Fibroblast of lung (primary cell): ENCODE results near the gene ENTPD6. TPM values are rescaled to one million over a fixed set of nuclear protein-coding genes. Genes with fewer than 3 reads are reported as not detected.

Source experiments
- DNase-seq, 2 donors: peaks; one replicate each; pipeline versions ENCODE4 v3.0.0 to v3.0.0-alpha.2; 2010; ENCODE audit warnings: low read depth in 2 of 2
- H2AFZ ChIP-seq: 2 replicates; pipeline ENCODE4 v1.5.1; 2012; ENCODE audit warnings: low read length, control low read depth, inconsistent platforms
- H3K27ac ChIP-seq: 2 replicates; pipeline ENCODE4 v1.5.1; 2011; ENCODE audit warnings: low read length, control low read depth; ENCODE audit not compliant: insufficient read depth
- H3K27me3 ChIP-seq: 2 replicates; pipeline ENCODE4 v1.5.1; 2011; ENCODE audit warnings: mild to moderate bottlenecking, low read length; ENCODE audit not compliant: control insufficient read depth, insufficient read depth
- H3K36me3 ChIP-seq: 2 replicates; pipeline ENCODE4 v1.5.1; 2011; ENCODE audit warnings: low read length; ENCODE audit not compliant: control insufficient read depth, insufficient read depth
- H3K4me1 ChIP-seq: 2 replicates; pipeline ENCODE4 v1.5.1; 2011; ENCODE audit warnings: low read length; ENCODE audit not compliant: control insufficient read depth, insufficient read depth; ENCODE audit errors: extremely low read depth
- H3K4me2 ChIP-seq: 2 replicates; pipeline ENCODE4 v1.5.1; 2011; ENCODE audit warnings: low read length, control low read depth; ENCODE audit not compliant: insufficient read depth; ENCODE audit errors: extremely low read depth
- H3K4me3 ChIP-seq, 4 experiments: fragments of 200-600 bp in 1 of 4; sonication (generic) in 1 of 4; replicated peaks in 1 of 4; 2 replicates each; pipeline ENCODE4 v1.5.1; 2011 to 2016; ENCODE audit warnings: low read length in 4 of 4, low read depth in 3 of 4, mild to moderate bottlenecking in 3 of 4, control low read depth in 2 of 4, inconsistent platforms in 1 of 4, mixed read lengths in 1 of 4; ENCODE audit not compliant: insufficient read depth in 1 of 4; ENCODE audit errors: control extremely low read depth in 1 of 4
- H3K79me2 ChIP-seq: 2 replicates; pipeline ENCODE4 v1.5.1; 2012; ENCODE audit warnings: mild to moderate bottlenecking, low read length, inconsistent platforms; ENCODE audit not compliant: control insufficient read depth, insufficient read depth
- H3K9ac ChIP-seq: 2 replicates; pipeline ENCODE4 v1.5.1; 2011; ENCODE audit warnings: mild to moderate bottlenecking, low read length, control low read depth; ENCODE audit not compliant: insufficient read depth
- H3K9me3 ChIP-seq: 2 replicates; pipeline ENCODE4 v1.5.1; 2012; ENCODE audit warnings: low read depth, low read length; ENCODE audit not compliant: control insufficient read depth, insufficient read depth
- H4K20me1 ChIP-seq: 2 replicates; pipeline ENCODE4 v1.5.1; 2011; ENCODE audit warnings: low read length; ENCODE audit not compliant: control insufficient read depth, insufficient read depth; ENCODE audit errors: extremely low read depth
- CTCF ChIP-seq, 2 donors: IDR thresholded peaks in 1 of 2; conservative IDR thresholded peaks in 1 of 2; 1 replicate in 1 of 2; 2 replicates in 1 of 2; pipeline ENCODE4 v1.5.1; 2011 to 2012; ENCODE audit warnings: low read length in 2 of 2, control low read depth in 1 of 2, inconsistent platforms in 1 of 2, low read depth in 1 of 2, mild to moderate bottlenecking in 1 of 2
- EZH2 ChIP-seq: IDR thresholded peaks from 2 replicates; pipeline ENCODE4 v1.5.1; 2012; ENCODE audit warnings: low read length, control low read depth, mild to moderate bottlenecking; ENCODE audit errors: missing control alignments
- polyA plus RNA-seq, 2 donors: library from polyadenylated mRNA; depleted of rRNA in 1 of 2; stranded (reverse) in 1 of 2; unstranded in 1 of 2; fragments of >200 nt; gene quantifications; 2 replicates each; pipeline ENCODE4 v1.2.1, GENCODE V29; 2011 to 2012; ENCODE audit warnings: missing spikeins in 1 of 2
- total RNA-seq: library from RNA; depleted of rRNA; stranded (reverse); fragments of >200 nt; gene quantifications from 2 replicates; pipeline ENCODE4 v1.2.1, GENCODE V29; 2014

The ENTPD6 gene
- total and polyA plus RNA-seq, 2 donors (not counting 1 experiment from before 2014, with no cell fraction given): 45.7 to 56.5 TPM

- H3K9me3 ChIP-seq: no peaks in the 10 kb centered on the region
- peaks cover 7% of the 10 kb centered on the region for H3K4me1 ChIP-seq
- H3K27ac ChIP-seq: no peak overlapping the region
- no peak overlapping the region for H3K4me2 ChIP-seq
- no peak overlapping the region for H3K9ac ChIP-seq
- no peak overlapping the region for H2AFZ ChIP-seq
- TF ChIP-seq CTCF (conservative IDR thresholded peaks at IDR 0.05 in 1 of 2, IDR thresholded peaks at IDR 0.05 in 1 of 2; ENCODE audit: low read depth in 1 of 2, low read length in 2 of 2) (no peak), EZH2 (no peak)
- peaks cover 2% of the 10 kb centered on the region for H3K27me3 ChIP-seq
- no peak overlapping the region for H3K4me3 ChIP-seq
- H3K79me2 ChIP-seq: no peaks in the 10 kb centered on the region
- H3K36me3 ChIP-seq: no peaks in the 10 kb centered on the region
- DNase-seq: no peak
- no peaks in the 10 kb centered on the region for H4K20me1 ChIP-seq
These were observed 21.6 kb upstream of the ENTPD6 start for GRCh38 chr20:25173886-25174308.

- no peak overlapping the region for H3K4me2 ChIP-seq
- TF ChIP-seq EZH2 (no peak), CTCF (conservative IDR thresholded peaks at IDR 0.05 in 1 of 2, IDR thresholded peaks at IDR 0.05 in 1 of 2; ENCODE audit: low read depth in 1 of 2, low read length in 2 of 2) (no peak)
- no peak overlapping the region for H3K27ac ChIP-seq
- no peak for DNase-seq
- no peak overlapping the region for H3K9ac ChIP-seq
- H2AFZ ChIP-seq: no peak overlapping the region
- peaks cover 2% of the 10 kb centered on the region for H3K27me3 ChIP-seq
- H3K79me2 ChIP-seq: no peaks in the 10 kb centered on the region
- H3K4me1 ChIP-seq: peaks cover 7% of the 10 kb centered on the region
- no peak overlapping the region for H3K4me3 ChIP-seq
- no peaks in the 10 kb centered on the region for H4K20me1 ChIP-seq
- H3K36me3 ChIP-seq: no peaks in the 10 kb centered on the region
- no peaks in the 10 kb centered on the region for H3K9me3 ChIP-seq
These were observed 19.3 kb upstream of the ENTPD6 start for GRCh38 chr20:25176184-25176583.

- peaks cover 2% of the 10 kb centered on the region for H3K27me3 ChIP-seq
- no peak overlapping the region for H3K9ac ChIP-seq
- H3K9me3 ChIP-seq: no peaks in the 10 kb centered on the region
- no peaks in the 10 kb centered on the region for H4K20me1 ChIP-seq
- no peak for TF ChIP-seq EZH2
- H3K4me2 ChIP-seq: no peak overlapping the region
- H3K4me3 ChIP-seq: no peak overlapping the region
- DNase-seq: peak in 1 of 2 donors; percentile 66
- H2AFZ ChIP-seq: no peak overlapping the region
- H3K4me1 ChIP-seq: peaks cover 7% of the 10 kb centered on the region
- no peaks in the 10 kb centered on the region for H3K36me3 ChIP-seq
- H3K79me2 ChIP-seq: no peaks in the 10 kb centered on the region
- no peak overlapping the region for H3K27ac ChIP-seq
These were observed 17.6 kb upstream of the ENTPD6 start for GRCh38 chr20:25177890-25178321.
